Spleen (tissue), 7 donors: Measurements from ENCODE around the gene SIPA1.
A peak's percentile ranks its signal among the peaks of the same experiment; 100 is the strongest.

Experiments used
- POLR2A ChIP-seq, 3 donors: fragments of 450-650 bp; IDR thresholded peaks; one replicate each; pipeline ENCODE4 v1.5.1; 2017; ENCODE audit warnings: antibody characterized with exemption in 3 of 3, mild to moderate bottlenecking in 1 of 3
- POLR2AphosphoS5 ChIP-seq, 3 donors: sonication (generic); formaldehyde crosslinking; IDR thresholded peaks; one replicate each; pipeline ENCODE4 v1.5.1; 2017; ENCODE audit warnings: antibody characterized with exemption in 3 of 3
- TF ChIP-seq, protein P1 (sequence below), 11 experiments: fragments of 200-600 bp in 7 of 11; fragments of 450-650 bp in 4 of 11; sonication (generic) in 4 of 11; IDR thresholded peaks in 8 of 11; conservative IDR thresholded peaks in 3 of 11; 1 replicate in 7 of 11; 2 replicates in 4 of 11; pipeline versions ENCODE4 v1.4.0 to v1.8.0; 2016 to 2021; ENCODE audit warnings: antibody characterized with exemption in 11 of 11, inconsistent platforms in 4 of 11, mild to moderate bottlenecking in 1 of 11
- donor health status: DM: no; HTN: no; CAD: no; lungs with moderate emphysema.
- donor health status: DM: no; HTN: no; CAD: no.
- donor health status: DM: no; HTN: no; CAD: no.

- TF ChIP-seq, protein P1, sequence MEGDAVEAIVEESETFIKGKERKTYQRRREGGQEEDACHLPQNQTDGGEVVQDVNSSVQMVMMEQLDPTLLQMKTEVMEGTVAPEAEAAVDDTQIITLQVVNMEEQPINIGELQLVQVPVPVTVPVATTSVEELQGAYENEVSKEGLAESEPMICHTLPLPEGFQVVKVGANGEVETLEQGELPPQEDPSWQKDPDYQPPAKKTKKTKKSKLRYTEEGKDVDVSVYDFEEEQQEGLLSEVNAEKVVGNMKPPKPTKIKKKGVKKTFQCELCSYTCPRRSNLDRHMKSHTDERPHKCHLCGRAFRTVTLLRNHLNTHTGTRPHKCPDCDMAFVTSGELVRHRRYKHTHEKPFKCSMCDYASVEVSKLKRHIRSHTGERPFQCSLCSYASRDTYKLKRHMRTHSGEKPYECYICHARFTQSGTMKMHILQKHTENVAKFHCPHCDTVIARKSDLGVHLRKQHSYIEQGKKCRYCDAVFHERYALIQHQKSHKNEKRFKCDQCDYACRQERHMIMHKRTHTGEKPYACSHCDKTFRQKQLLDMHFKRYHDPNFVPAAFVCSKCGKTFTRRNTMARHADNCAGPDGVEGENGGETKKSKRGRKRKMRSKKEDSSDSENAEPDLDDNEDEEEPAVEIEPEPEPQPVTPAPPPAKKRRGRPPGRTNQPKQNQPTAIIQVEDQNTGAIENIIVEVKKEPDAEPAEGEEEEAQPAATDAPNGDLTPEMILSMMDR (IDR thresholded peaks at IDR 0.05 in 8 of 11, conservative IDR thresholded peaks at IDR 0.05 in 3 of 11): no peak
- TF ChIP-seq POLR2AphosphoS5 (IDR thresholded peaks at IDR 0.05) (peak in 2 of 3 donors; percentile 49 to 53), POLR2A (IDR thresholded peaks at IDR 0.05) (no peak)
These were observed 8.5 kb downstream of the SIPA1 start for GRCh38 chr11:65646288-65646957.
